NCI-H2107 treated with DMSO at 0.1 percent for 48 hours (cell line): Measurements from ENCODE around the gene MLLT6.

Source experiments
- DNase-seq: peaks from one replicate; lab custom pipeline; 2025; ENCODE audit not compliant: unreplicated experiment; lab: John Stamatoyannopoulos, UW

MLLT6 gene

DNA sequence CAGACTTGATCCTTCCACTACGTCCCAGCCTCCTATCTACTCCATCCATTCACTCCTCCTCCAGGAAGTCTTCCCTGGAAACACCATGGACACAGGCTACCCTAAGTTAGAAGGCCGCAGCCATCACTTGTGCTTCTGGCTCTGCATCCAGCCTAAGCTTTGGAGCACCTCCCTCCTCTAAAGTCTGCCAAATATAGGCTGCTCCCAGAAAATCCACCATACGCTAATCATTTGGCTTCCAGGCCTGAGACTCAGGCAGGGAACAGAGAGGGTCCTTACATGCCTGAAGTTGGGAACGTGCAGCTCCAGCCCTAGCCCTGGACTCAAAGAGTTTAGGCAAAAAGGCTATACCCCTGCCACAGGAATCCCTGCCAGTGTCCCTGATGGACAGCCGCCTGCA is 36.4 kb downstream of the MLLT6 start:
- DNase-seq = no peak

DNA sequence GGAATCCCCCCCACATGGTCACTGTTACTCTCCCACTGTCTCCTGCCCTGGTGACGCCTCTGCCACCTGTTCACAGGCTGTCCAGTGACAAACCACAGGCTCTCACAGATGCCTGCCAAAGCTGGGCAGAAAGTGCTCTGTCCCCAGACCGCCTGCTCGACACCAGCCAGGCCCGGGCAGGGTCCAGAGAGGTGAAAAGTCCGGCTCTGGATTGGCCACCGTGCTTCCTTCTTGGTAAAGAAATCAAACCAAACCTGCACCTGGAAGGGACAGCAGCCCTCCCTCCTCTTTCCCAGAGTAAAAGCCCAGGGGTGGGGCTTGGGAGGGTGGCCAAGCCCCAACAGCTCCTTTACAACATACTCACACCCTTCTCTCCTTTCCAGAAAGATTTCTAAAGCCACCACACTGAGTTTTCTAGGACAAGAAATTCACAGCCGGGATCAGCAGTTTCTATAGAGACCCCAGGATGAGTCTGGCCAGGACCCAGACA is 36.9 kb downstream of the MLLT6 start:
- no peak for DNase-seq

DNA sequence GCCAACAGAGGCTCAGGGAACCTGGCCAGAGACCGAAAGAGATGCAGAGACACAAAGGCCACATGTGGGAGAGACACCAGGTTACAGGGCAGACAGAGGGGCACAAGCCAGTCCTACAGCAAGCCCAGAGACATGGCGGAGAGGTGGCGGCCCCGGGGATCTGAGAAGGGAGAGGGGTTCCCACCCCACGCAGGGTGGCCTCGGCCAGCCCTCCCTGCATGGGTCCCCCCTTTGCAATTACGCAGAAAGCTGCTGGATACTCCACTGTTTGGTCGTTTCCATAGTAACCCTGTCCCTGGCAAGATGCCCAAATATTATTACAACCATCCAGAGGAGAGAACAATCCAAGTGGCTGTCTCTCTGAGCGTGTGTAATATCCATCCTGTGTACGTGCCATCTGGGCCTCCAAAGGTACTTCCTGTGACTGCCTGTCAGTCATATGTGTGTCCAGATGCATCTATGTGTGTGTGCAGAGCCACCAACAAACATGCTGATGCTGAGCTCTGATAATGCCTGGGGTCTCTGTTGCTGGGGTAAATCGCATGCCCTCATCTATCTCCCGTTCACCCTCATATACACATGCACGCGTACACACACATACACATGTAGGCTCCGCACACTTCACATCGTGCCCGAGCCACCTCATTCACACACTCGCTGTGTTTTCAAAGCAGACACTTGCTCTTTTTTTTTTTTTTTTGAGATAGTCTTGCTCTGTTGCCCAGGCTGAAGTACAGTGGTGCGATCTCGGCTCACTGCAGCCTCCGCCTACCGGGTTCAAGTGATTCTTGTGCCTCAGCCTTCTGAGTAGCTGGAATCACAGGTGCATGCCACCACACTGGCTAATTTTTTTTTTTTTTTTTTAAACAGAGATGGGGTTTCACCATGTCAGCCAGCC is 37.6 kb downstream of the MLLT6 start:
- peak; percentile 48 for DNase-seq

DNA sequence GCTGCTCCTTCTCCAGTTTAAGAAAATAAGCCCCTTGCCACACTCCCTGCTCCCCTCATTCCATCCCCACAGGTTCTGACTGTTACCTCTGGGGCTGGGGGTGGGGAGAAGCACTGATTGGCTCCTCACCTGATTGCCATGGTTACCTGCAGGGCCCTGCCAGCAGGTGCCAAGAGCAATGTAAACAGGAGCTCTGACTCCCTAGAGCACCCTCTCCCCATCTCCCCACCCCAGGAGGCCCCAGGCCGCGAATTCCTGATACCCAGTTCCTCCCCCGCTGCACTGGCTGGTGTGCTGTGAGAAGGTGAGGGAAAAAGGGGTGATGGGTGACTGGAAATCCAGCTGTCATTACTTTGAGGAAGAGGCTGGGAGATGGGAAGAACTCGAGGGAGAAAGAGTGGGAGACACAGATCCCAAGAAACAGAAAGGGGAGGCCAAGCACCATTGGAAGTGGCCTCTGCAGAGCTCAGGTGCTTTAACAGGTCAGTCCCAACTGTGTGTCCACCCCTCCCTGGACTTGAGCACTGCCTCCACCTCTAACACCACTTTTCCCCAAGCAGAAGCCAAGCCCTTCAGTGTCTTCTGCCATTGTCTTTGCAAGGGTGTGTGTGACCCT is 38.6 kb downstream of the MLLT6 start:
- peak; percentile 74 for DNase-seq

DNA sequence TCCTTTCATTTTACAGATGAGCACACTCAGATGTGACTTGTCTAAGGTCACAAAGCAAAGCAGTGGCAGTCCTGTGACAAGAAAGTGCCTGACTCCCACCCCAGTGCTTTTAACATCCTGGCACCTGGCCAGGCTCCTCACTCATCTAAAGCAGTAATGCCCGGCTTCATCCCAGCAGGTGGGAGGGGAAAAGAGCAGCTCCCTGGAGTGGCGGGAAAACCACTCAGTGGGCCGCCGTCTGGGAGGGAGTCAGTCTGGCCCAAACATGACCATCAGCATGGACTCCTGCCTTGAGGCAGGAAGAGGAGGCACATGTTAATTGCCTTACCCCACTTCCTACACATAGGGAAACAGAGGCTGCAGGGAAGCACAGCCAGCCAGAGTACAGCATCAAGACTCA is 40.5 kb downstream of the MLLT6 start:
- DNase-seq = peak; percentile 80

DNA sequence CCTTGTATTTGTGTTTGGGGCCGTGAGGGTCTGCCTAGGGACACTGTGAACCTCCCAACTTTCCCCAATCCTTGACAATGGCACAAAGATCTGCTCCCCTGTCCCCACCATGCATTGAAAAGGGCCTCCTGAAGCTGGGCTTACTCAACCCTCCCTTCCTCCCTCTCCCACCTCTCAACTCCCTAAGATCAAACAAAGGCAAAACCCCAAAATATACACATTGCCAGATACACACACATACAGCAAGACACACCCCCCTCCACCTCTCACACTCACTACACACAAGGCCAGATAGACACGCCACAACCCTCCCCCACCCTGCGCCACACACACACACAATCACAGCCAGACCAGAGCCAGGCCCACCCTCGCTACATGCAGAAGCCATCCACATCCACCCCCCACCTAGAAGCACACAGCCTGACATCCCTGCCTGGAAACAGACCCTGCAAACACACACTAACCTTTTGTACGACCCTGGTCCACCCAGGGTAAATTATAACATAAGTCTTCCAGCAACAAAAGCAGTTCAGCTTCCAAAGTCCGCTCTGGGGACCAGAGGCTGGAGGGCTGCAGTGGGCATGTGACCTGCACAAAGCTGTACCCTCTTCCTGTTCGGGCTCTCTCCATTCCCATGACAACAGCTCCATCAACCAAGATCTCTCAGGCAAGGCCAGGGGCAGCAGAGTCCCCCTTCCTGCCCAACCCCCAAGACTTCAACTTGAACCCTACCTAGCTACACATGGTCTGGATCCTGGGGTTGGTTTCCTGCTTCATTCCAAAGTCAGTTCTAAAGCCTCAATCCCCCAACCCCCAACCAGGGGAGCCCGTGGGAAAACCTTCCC is 41.2 kb downstream of the MLLT6 start:
- no peak for DNase-seq

DNA sequence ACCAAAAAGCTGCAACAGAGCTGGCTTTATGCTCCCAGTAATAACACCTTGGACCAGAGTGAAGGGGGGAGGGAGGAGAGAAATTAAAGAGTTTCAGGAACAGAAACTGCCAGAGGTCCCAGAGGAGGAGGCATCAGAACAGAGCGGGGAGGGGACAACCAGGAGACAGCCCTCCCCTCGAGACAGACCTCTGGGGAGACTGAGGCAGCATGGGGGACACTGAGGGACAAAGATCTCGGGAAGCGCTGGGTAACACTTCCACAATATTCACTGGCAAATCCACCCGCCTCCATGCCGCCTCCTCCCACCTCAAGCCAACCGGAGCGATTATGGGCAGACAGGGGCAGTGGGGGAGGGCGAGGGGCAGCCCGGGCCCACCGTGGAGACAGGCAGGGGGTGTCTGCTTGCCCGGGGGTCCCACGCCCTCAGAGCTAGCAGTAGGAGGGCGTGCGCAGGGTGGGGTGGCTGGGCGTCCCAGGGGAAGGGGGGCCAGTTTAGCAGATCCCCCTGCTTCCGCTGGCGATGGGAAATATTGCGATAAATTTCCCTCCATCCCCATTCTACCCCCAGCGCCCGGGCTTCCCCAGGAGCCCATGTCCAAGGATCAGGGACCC is 41.9 kb downstream of the MLLT6 start:
- no peak for DNase-seq

DNA sequence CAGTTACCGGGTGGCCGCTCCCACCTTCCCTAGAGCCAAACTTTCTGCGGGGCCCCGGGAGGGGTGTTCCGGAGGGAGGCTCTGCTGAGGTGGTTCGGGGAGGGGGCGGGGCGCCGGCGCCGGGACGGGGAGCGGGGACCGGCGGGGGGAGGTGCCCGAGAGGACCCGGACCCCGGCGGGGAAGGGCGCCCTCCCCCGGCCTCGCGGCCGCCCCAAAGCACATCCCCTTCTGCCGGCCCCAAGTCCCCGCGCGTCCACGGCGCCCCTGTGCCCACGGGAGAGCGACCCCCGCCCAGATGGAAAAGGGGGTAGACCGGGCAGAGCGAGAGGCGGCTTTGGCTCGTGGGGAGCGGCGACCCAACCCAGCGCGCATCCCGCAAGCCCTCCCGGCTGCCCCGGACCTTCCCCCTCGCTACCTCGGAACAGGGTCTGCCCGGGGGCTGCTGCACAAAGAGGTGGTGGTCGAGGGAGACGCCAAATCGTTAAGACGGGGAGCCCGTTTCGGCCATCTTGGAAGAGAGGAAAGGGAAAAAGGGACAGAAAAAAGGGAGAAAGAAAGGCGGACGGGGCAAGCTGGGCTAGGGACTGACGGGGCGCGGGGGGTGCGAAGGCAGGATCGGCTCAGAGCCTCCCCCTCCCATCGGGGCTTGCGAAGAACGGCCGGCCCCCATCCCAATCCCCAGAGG is 42.5 kb downstream of the MLLT6 start:
- DNase-seq = no peak

DNA sequence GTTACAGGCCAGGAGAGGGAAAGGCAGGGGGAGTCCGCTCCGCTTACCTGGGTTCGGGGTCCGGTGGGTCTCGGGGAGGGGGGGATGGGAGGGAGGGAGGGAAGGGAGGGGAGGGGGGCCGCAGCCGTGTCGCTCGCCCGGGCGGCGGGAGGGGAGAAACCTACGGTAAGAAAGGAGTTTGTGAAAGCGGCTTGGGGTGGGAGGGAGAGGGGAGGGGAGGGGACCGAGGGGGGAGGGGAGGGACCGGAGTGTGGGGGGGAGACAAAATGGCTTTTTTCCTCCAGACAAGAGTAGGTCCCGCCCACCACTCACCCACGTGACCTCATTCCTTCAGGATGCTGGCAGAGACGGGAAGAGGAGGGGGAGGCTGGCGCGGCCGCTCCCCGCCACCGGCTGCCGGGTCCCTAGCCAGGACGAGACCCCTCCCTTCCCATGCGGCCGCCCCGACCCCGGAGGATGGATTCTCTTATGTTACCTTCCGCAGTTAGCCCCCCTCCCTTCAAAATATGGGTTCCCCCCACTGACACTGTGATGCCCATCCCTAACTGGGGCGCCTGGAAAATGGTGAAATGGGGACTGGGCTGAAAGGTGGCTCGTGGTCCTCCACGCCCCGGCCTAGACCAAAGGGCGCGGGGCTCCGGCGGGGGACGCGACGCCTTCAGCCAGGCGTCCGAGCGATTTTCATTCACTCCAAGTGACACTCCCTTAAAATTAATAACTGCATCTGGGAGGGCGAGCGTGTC is 43.2 kb downstream of the MLLT6 start, which contains the start of gene PCGF2:
Gene PCGF2, minus strand, starts transcription at position 188 of the 743 bp plus-strand sequence. CDS start 7,934 bp downstream, outside the sequence.
- DNase-seq = peak; percentile 71

DNA sequence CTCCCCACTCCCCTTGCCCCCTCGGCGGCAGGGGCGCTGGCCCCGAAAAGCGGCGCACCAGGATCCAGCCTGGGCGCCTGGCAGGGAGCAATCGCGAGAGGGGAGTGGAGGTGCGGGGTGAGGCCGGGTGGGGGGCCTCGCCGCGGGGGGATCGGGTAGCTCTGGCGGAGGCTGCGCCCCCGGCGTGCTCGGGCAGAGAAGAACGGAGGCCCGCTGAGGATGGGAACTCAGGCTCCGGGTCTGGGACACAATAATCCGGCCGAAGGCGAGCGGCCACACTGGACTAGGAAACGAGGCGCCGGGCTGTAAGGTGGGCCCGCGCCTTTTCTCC is 43.8 kb downstream of the MLLT6 start:
- DNase-seq = no peak

DNA sequence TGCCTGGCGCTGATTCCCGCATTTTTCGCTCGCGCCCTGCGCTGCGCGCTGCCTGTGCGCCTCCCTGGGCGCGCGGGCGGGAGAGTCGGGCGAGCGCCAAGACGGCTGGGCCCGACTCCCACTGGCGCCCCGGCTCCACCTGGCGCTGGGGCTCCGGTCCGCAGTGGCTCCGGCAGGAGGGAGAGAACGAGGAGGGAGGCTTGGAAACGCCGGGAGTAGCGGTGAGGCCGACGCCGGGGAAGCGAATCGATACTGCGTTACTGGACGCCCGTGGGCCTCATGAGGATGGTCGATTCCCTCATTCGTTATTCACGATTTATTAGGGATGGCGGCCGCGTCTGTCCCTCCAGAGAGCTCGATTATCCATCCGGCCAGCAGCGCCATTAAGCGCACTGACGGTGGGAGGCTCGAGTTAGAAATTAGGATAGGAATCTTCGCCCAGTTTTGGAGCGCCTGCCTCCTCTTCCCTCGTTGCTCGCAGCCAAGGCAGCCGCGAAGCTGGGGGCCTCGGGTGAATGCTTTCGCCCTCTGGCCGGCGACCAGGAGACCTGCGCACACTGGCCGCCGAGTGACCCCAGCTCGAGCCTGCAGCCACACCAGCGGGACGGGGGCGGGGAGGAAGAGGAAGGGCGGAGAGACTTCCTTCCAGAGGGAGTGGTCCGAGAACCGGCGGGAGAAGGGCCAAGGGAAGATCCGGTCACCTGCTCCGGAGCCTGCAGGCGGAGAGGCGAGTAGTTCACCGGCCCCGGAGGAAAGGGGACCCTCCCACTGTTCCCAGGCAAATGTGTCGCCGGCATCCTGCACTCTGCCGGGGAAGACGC is 44.4 kb downstream of the MLLT6 start:
- DNase-seq = no peak

DNA sequence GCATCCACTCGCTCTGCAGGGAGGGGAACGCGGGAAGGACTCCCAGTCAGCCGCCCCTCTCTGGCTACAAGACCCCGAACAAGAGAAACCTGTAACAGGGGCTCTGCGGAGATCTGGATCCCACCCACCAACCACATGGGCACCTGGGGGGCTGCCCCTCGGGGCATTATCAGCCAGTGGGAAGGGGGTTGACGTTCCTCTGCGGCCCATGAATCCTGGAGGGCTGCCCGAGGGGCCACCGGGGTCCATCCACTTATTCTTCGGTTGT is 44.9 kb downstream of the MLLT6 start:
- DNase-seq = no peak

DNA sequence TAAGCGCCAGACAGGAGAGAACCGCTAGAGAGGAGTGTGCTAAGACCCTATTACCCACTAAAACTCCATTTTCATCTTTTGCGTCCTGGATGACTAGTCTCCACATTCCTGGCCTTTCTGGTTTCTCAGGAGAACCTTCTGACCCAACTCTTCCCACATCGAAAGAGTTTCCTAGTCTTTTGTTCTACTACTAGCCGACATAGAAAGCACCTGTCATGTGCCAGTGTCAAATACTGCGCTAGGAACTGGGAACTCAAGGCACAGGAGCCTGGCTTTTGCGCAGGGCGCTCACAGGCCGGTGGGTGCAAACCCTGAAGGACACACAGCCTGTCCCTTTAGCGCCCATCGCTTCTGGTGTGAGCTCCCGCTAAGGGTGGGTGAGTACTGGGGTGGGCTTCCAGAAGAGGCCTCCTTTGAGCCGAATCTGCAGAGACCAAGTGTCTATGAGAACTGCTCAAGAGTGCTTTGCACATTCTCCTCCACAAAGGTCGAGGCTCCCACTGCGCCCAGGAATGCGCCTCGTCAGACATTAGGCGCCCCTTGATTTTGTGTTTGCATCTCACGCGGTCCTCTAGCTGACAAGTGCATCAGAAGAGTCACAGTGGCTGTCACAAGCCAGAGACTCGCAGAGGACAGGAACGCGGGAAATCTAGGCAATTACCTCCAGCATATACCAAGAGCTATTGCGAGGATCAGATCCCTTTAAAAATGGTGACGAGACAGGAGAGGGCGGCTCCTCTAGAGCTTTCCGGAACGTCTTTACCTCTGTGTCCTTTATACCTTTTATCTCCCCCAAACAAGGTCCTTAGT is 45.4 kb downstream of the MLLT6 start:
- peak; percentile 52 for DNase-seq

DNA sequence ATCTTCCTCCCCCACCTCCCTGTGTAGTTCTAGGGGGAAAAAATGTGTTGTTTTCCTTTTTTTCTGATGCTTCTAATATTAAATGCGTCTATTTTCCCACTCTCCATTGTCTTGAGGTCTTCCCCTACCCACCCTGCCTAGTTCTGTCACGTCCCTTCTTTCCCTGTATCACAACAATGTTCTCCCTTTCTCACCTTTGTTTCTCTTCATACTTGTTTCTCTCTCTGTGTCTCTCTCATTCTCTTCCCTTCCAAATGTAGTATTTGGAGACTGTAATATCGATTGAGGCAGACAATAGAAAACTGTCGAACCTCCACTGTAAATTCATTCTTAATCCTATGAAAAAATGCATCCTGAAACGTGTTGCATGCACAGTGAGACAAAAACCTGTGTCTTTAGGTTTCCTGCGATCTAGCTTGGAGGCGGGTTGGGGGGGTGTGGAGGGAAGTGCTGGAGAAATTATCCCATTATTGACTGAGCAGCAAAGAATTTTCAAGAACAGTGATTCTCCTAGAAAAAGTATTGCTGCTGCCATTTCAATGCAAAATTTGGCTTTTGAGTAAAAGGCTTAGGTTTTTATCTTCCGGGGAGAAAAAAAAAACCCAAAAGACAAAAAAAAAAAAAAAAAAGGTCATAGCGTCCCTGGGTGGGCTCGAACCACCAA is 46.2 kb downstream of the MLLT6 start:
- peak; percentile 49 for DNase-seq

DNA sequence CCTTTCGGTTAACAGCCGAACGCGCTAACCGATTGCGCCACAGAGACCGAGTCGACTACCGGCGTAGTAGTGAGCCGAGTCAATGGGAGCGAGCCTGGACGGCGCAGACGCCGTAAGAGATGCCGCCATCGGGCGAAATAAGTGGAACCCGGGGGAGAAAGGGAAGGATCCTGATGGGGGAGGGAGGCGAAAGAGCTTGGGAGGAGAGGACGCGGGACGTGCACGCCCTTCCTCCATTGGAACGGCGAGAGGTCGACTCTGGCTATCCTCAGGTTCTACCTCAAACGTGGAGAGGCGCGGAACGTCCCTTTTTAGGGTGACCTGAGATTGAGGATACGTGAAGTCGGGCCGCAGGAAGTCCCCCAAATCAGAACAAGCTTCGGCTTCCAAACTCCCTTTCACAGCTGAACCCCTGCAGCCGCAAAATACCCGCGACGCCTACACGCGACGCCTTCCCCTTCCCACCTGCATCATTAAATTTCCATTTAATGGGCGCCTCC is 46.8 kb downstream of the MLLT6 start:
- peak; percentile 74 for DNase-seq

DNA sequence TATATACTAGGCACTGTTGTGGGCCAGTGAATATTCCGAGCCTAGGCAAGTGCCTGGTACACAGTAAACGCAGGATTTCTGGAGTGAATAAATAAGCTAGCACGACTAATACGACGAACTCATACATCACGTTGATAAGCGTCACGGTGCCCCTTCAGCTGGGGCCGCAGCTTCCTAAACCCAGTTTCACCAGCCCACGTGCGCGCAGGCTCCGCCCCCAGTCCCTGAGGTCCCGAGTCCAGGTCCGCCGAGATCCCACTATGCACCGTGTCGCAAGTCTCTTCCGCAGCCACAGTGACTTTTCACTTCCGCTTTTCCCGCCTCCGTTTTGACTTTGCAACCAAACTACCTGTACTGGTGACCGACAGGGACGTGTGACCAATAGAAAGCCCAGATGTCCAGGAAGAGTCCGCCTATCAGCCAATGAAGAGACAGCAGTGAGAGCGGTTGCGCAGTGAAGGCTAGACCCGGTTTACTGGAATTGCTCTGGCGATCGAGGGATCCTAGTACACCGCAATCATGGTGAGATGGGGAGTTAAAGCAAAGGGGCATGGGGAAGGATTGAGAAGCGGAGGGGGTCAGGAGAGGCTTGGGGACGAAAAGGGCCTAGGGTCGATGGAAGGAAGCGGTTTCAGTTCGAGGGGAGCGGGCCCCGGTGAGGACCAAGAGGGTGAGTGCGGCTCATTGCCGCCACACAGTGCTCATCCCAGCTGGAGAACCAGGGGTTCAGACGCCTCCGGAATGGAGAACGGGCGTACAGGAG is 47.4 kb downstream of the MLLT6 start, which contains the start of gene PSMB3:
Gene PSMB3, plus strand, starts transcription at position 434 of the 763 bp plus-strand sequence. Its CDS starts 86 bp downstream, at position 520.
- DNase-seq = peak; percentile 99

DNA sequence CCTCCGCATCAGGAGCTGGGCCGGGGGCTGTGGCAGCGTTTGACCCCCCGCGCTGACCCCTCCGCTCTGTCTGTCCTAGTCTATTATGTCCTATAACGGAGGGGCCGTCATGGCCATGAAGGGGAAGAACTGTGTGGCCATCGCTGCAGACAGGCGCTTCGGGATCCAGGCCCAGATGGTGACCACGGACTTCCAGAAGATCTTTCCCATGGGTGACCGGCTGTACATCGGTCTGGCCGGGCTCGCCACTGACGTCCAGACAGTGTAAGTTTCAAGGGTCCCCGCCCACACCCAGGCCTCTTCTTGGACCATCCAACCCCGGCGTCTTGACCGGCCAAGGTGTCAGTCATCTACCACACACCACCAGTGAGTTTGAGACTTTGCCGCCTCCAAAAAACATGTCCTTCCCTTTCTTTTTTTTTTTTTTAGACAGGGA is 48.0 kb downstream of the MLLT6 start:
- no peak for DNase-seq
